ACC112 (cell line): Measurements from ENCODE around the gene MT1H.
"Not testable (repeated sequence)": the region's sequence is repeated elsewhere in the genome, so short reads cannot be mapped to it uniquely, and the experiment has no call there.

Experiments used
- H2AFZ ChIP-seq: fragments of 200-600 bp; sonication (generic); one replicate; pipeline ENCODE4 v1.6.0; 2017; ENCODE audit warnings: antibody characterized with exemption, low read length; ENCODE audit not compliant: unreplicated experiment
- H3K27ac ChIP-seq: fragments of 200-600 bp; sonication (generic); 2 replicates; pipeline ENCODE4 v1.5.1; 2014; ENCODE audit warnings: low read depth, mild to moderate bottlenecking, antibody characterized with exemption, low read length, moderate library complexity
- H3K27me3 ChIP-seq: fragments of 200-600 bp; sonication (generic); 2 replicates; pipeline ENCODE4 v1.6.1; 2014; ENCODE audit warnings: mild to moderate bottlenecking, antibody characterized with exemption, low read length, moderate library complexity, mixed read lengths; ENCODE audit not compliant: insufficient read depth
- H3K36me3 ChIP-seq: fragments of 200-600 bp; sonication (generic); 2 replicates; pipeline ENCODE4 v1.6.1; 2016; ENCODE audit warnings: mild to moderate bottlenecking, antibody characterized with exemption, low read length, moderate library complexity, mixed read lengths; ENCODE audit not compliant: insufficient read depth
- H3K4me1 ChIP-seq: fragments of 200-600 bp; sonication (generic); one replicate; pipeline ENCODE4 v1.6.1; 2016; ENCODE audit warnings: low read length, mixed read lengths; ENCODE audit not compliant: insufficient read depth, unreplicated experiment, control insufficient read depth
- H3K4me3 ChIP-seq: fragments of 200-600 bp; sonication (generic); 2 replicates; pipeline ENCODE4 v1.5.1; 2014; ENCODE audit warnings: mild to moderate bottlenecking, low read depth, low read length
- H3K79me2 ChIP-seq: fragments of 200-600 bp; sonication (generic); one replicate; pipeline ENCODE4 v1.6.0; 2016; ENCODE audit warnings: low read length; ENCODE audit not compliant: control insufficient read depth, unreplicated experiment, insufficient read depth

The MT1H gene

GRCh38 chr16:56669005-56669839, at the start of gene MT1H:
Gene MT1H (plus strand): TSS chr16:56669814. CDS start chr16:56669885, 71 bp downstream.
- Histone ChIP-seq H3K27me3 (peaks cover 61% of the 10 kb centered on the region), H3K4me3 (no peak within 1 kb of the TSS), H3K4me1 (no peaks in the 10 kb centered on the region)

GRCh38 chr16:56620339-56620897, 49.2 kb upstream of the MT1H start:
- H3K4me1 ChIP-seq, result peaks cover 19% of the 10 kb centered on the region
- H3K79me2 ChIP-seq, result peaks cover 17% of the 10 kb centered on the region
- no peak overlapping the region for H2AFZ ChIP-seq
- H3K27ac ChIP-seq, result no peak overlapping the region
- no peaks in the 10 kb centered on the region for H3K36me3 ChIP-seq
- H3K4me3 ChIP-seq, result no peak overlapping the region
- H3K27me3 ChIP-seq, result no peaks in the 10 kb centered on the region

More at GRCh38 chr16:56669005-56669839, at the start of gene MT1H:
- H3K27ac ChIP-seq, result no peak within 1 kb of the TSS
- H3K36me3 ChIP-seq, result no peaks in the 10 kb centered on the region
- no peak within 1 kb of the TSS for H2AFZ ChIP-seq
- H3K79me2 ChIP-seq, result no peaks in the 10 kb centered on the region

GRCh38 chr16:56621665-56622445, 47.8 kb upstream of the MT1H start:
- not testable (repeated sequence) for H3K27me3 ChIP-seq, H3K36me3 ChIP-seq, H2AFZ ChIP-seq, H3K4me3 ChIP-seq, H3K27ac ChIP-seq
- Histone ChIP-seq H3K79me2 (peaks cover 30% of the 10 kb centered on the region), H3K4me1 (peaks cover 19% of the 10 kb centered on the region)

GRCh38 chr16:56623184-56623583, 46.4 kb upstream of the MT1H start:
- not testable (repeated sequence) for H3K36me3 ChIP-seq, H3K27ac ChIP-seq, H3K27me3 ChIP-seq, H2AFZ ChIP-seq, H3K4me3 ChIP-seq
- Histone ChIP-seq H3K4me1 (peaks cover 15% of the 10 kb centered on the region), H3K79me2 (peaks cover 24% of the 10 kb centered on the region)

GRCh38 chr16:56623637-56624036, 46.0 kb upstream of the MT1H start:
- Histone ChIP-seq H3K79me2 (peaks cover 21% of the 10 kb centered on the region), H3K4me3 (no peak overlapping the region), H3K36me3 (no peaks in the 10 kb centered on the region), H2AFZ (no peak overlapping the region), H3K4me1 (peaks cover 10% of the 10 kb centered on the region), H3K27me3 (no peaks in the 10 kb centered on the region), H3K27ac (no peak overlapping the region)

- no peaks in the 10 kb centered on the region for H3K36me3 ChIP-seq
- no peaks in the 10 kb centered on the region for H3K27me3 ChIP-seq
- peak within 1 kb of the TSS; percentile 88 for H3K27ac ChIP-seq
- peak within 1 kb of the TSS; percentile 84 for H2AFZ ChIP-seq
- peak within 1 kb of the TSS; percentile 96 for H3K4me3 ChIP-seq
- peaks cover 21% of the 10 kb centered on the region for H3K79me2 ChIP-seq
- peaks cover 8% of the 10 kb centered on the region for H3K4me1 ChIP-seq
Measured at GRCh38 chr16:56625140-56625942, 44.3 kb upstream of the MT1H start, which contains the start of gene MT1E. Gene MT1E (plus strand): TSS chr16:56625781. CDS start chr16:56625852, 71 bp downstream.

GRCh38 chr16:56625943-56626654, 43.5 kb upstream of the MT1H start:
- peaks cover 21% of the 10 kb centered on the region for H3K79me2 ChIP-seq
- peak overlapping the region; percentile 88 for H3K27ac ChIP-seq
- peaks cover 8% of the 10 kb centered on the region for H3K4me1 ChIP-seq
- no peaks in the 10 kb centered on the region for H3K27me3 ChIP-seq
- H3K4me3 ChIP-seq, result peak overlapping the region; percentile 96
- no peak overlapping the region for H2AFZ ChIP-seq
- H3K36me3 ChIP-seq, result no peaks in the 10 kb centered on the region

- H2AFZ ChIP-seq, result no peak overlapping the region
- H3K36me3 ChIP-seq, result no peaks in the 10 kb centered on the region
- H3K4me3 ChIP-seq, result peak overlapping the region; percentile 96
- peak overlapping the region; percentile 88 for H3K27ac ChIP-seq
- H3K79me2 ChIP-seq, result peaks cover 21% of the 10 kb centered on the region
- peaks cover 8% of the 10 kb centered on the region for H3K4me1 ChIP-seq
- H3K27me3 ChIP-seq, result no peaks in the 10 kb centered on the region
Measured at GRCh38 chr16:56626685-56627084, 42.9 kb upstream of the MT1H start.

GRCh38 chr16:56628486-56629350, 40.9 kb upstream of the MT1H start:
- no peak overlapping the region for H2AFZ ChIP-seq
- H3K79me2 ChIP-seq, result peaks cover 21% of the 10 kb centered on the region
- H3K4me1 ChIP-seq, result peaks cover 8% of the 10 kb centered on the region
- H3K4me3 ChIP-seq, result no peak overlapping the region
- no peaks in the 10 kb centered on the region for H3K27me3 ChIP-seq
- no peak overlapping the region for H3K27ac ChIP-seq
- H3K36me3 ChIP-seq, result no peaks in the 10 kb centered on the region
